Fibroblast of pulmonary artery (primary cell): ENCODE data around the gene GLRA2.
"Not testable (repeated sequence)": the region's sequence is repeated elsewhere in the genome, so short reads cannot be mapped to it uniquely, and the experiment has no call there.

ENCODE experiments used
- DNase-seq: peaks from one replicate; pipeline ENCODE4 v3.0.0-alpha.2; 2010; ENCODE audit warnings: low read depth
- H3K4me3 ChIP-seq: replicated peaks from 2 replicates; pipeline ENCODE4 v1.5.1; 2011; ENCODE audit warnings: low read depth, mild to moderate bottlenecking, control low read depth, low read length, moderate library complexity
- CTCF ChIP-seq: IDR thresholded peaks from 2 replicates; pipeline ENCODE4 v1.5.1; 2011; ENCODE audit warnings: mild to moderate bottlenecking, control low read depth, low read length, inconsistent platforms; ENCODE audit errors: missing control alignments

GLRA2 gene

GRCh38 chrX:14672611-14673172 lies 143.4 kb downstream of the GLRA2 start:
- no peak for TF ChIP-seq CTCF
- H3K4me3 ChIP-seq: no peak overlapping the region
- no peak for DNase-seq

- no peak for DNase-seq
- TF ChIP-seq CTCF: no peak
Measured at GRCh38 chrX:14673236-14673635, 143.9 kb downstream of the GLRA2 start.

GRCh38 chrX:14673764-14674163 lies 144.4 kb downstream of the GLRA2 start:
- H3K4me3 ChIP-seq: no peak overlapping the region
- peak; percentile 82 for DNase-seq
- TF ChIP-seq CTCF: no peak

More at GRCh38 chrX:14673236-14673635, 143.9 kb downstream of the GLRA2 start:
- H3K4me3 ChIP-seq: no peak overlapping the region

- no peak for TF ChIP-seq CTCF
- no peak overlapping the region for H3K4me3 ChIP-seq
- DNase-seq: no peak
Measured at GRCh38 chrX:14675500-14675899, 146.2 kb downstream of the GLRA2 start.

GRCh38 chrX:14676431-14676830 lies 147.1 kb downstream of the GLRA2 start:
- peak; percentile 2 for DNase-seq
- no peak overlapping the region for H3K4me3 ChIP-seq

GRCh38 chrX:14688331-14688730 lies 159.0 kb downstream of the GLRA2 start:
- DNase-seq, H3K4me3 ChIP-seq: not testable (repeated sequence)

More at GRCh38 chrX:14676431-14676830, 147.1 kb downstream of the GLRA2 start:
- TF ChIP-seq CTCF: no peak

GRCh38 chrX:14690553-14690952 lies 161.2 kb downstream of the GLRA2 start:
- no peak for DNase-seq
- no peak overlapping the region for H3K4me3 ChIP-seq
- TF ChIP-seq CTCF: no peak
